IMR-90 (cell line): ENCODE results near the gene NPIPA5. TPM values are rescaled to one million over a fixed set of nuclear protein-coding genes. Genes with fewer than 3 reads are reported as not detected.

Source experiments
- ATAC-seq: fragments of 200-7000 bp; cut with Tn5 transposase; 2 replicates; pipeline ENCODE4 v1.9.1; 2020; ENCODE audit warnings: low read depth, mild to moderate bottlenecking, moderate library complexity
- BruUV-seq: library from RNA; stranded (reverse); fragments of 400-500 nt; replicated peaks from 2 replicates; lab custom pipeline; 2021; lab: Mats Ljungman, UMichigan
- CTCF ChIA-PET: fragments of 300-600 bp; formaldehyde crosslinking; extraction: SDS; loops from one replicate; lab custom pipeline; 2021; ENCODE audit warnings: antibody characterized with exemption; lab: Yijun Ruan, JAX
- POLR2A ChIA-PET: fragments of 300-600 bp; sonication (Branson Sonifier 250); formaldehyde crosslinking; loops from one replicate; lab custom pipeline; 2022; ENCODE audit warnings: antibody characterized with exemption; ENCODE audit not compliant: unreplicated experiment; lab: Charles Lee
- DNase-seq: peaks from one replicate; pipeline ENCODE4 v3.0.0; 2013
- H2AFZ ChIP-seq: replicated peaks from 2 replicates; pipeline ENCODE3; 2013; ENCODE audit warnings: low read length, mild to moderate bottlenecking; ENCODE audit not compliant: poor library complexity
- H2AK5ac ChIP-seq: 2 replicates; pipeline ENCODE4 v1.6.1; 2013; ENCODE audit warnings: low read depth, low read length, inconsistent platforms
- H2AK9ac ChIP-seq: replicated peaks from 2 replicates; pipeline ENCODE3; 2013; ENCODE audit warnings: mild to moderate bottlenecking, low read depth, low read length, moderate library complexity; ENCODE audit not compliant: poor library complexity
- H2BK120ac ChIP-seq: 2 replicates; pipeline ENCODE4 v1.6.1; 2013; ENCODE audit warnings: low read depth, low read length, inconsistent platforms
- H2BK15ac ChIP-seq: 3 replicates; pipeline ENCODE4 v1.6.1; 2013; ENCODE audit warnings: low read depth, low read length, inconsistent platforms
- H2BK20ac ChIP-seq: 2 replicates; pipeline ENCODE4 v1.6.1; 2013; ENCODE audit warnings: low read depth, mild to moderate bottlenecking, inconsistent platforms, low read length, moderate library complexity
- H2BK5ac ChIP-seq: 2 replicates; pipeline ENCODE4 v1.6.1; 2013; ENCODE audit warnings: mild to moderate bottlenecking, low read depth, low read length, inconsistent platforms; ENCODE audit not compliant: poor library complexity, severe bottlenecking
- H3K14ac ChIP-seq: replicated peaks from 2 replicates; pipeline ENCODE4 v1.6.1; 2013; ENCODE audit warnings: low read depth, low read length, inconsistent platforms
- H3K18ac ChIP-seq: 2 replicates; pipeline ENCODE4 v1.6.1; 2013; ENCODE audit warnings: low read depth, low read length, control low read depth
- H3K23ac ChIP-seq: 2 replicates; pipeline ENCODE4 v1.6.1; 2013; ENCODE audit warnings: low read depth, low read length, inconsistent platforms
- H3K27ac ChIP-seq: 2 replicates; pipeline ENCODE4 v1.5.1; 2013; ENCODE audit warnings: mild to moderate bottlenecking, control low read depth, low read length; ENCODE audit not compliant: insufficient read depth
- H3K27me3 ChIP-seq: 2 replicates; pipeline ENCODE4 v1.6.1; 2013; ENCODE audit warnings: low read length; ENCODE audit not compliant: control insufficient read depth, insufficient read depth
- H3K36me3 ChIP-seq: 2 replicates; pipeline ENCODE4 v1.6.1; 2013; ENCODE audit warnings: low read length, mixed read lengths; ENCODE audit not compliant: control insufficient read depth, insufficient read depth
- H3K4ac ChIP-seq: 2 replicates; pipeline ENCODE4 v1.6.1; 2013; ENCODE audit warnings: low read depth, low read length, inconsistent platforms
- H3K4me1 ChIP-seq: 2 replicates; pipeline ENCODE4 v1.6.1; 2013; ENCODE audit warnings: low read length, mixed read lengths; ENCODE audit not compliant: control insufficient read depth, insufficient read depth
- H3K4me2 ChIP-seq: 2 replicates; pipeline ENCODE4 v1.6.1; 2013; ENCODE audit warnings: low read depth, mild to moderate bottlenecking, control low read depth, low read length, moderate library complexity
- H3K4me3 ChIP-seq: 2 replicates; pipeline ENCODE4 v1.5.1; 2013; ENCODE audit warnings: low read depth, mild to moderate bottlenecking, control low read depth, low read length, moderate library complexity; ENCODE audit not compliant: insufficient read depth
- H3K56ac ChIP-seq: 2 replicates; pipeline ENCODE4 v1.6.1; 2013; ENCODE audit warnings: low read length, inconsistent platforms; ENCODE audit not compliant: insufficient read depth; ENCODE audit errors: extremely low read depth
- H3K79me1 ChIP-seq, 2 experiments: 2 replicates each; pipeline ENCODE4 v1.6.1; 2013; ENCODE audit warnings: low read length in 2 of 2, inconsistent platforms in 1 of 2, low read depth in 1 of 2
- H3K9ac ChIP-seq: 2 replicates; pipeline ENCODE4 v1.6.1; 2013; ENCODE audit warnings: low read depth, low read length, control low read depth
- H3K9me1 ChIP-seq: 2 replicates; pipeline ENCODE4 v1.6.1; 2013; ENCODE audit warnings: low read length, inconsistent platforms; ENCODE audit not compliant: insufficient read depth
- H3K9me3 ChIP-seq: 2 replicates; pipeline ENCODE4 v1.6.1; 2013; ENCODE audit warnings: low read length; ENCODE audit not compliant: control insufficient read depth, insufficient read depth
- H4K20me1 ChIP-seq: 2 replicates; pipeline ENCODE4 v1.6.1; 2013; ENCODE audit warnings: low read length, inconsistent platforms; ENCODE audit not compliant: insufficient read depth
- H4K5ac ChIP-seq: 2 replicates; pipeline ENCODE4 v1.6.1; 2013; ENCODE audit warnings: mild to moderate bottlenecking, low read depth, low read length, control low read depth
- H4K8ac ChIP-seq, 2 experiments: 2 replicates each; pipeline ENCODE4 v1.6.1; 2013; ENCODE audit warnings: low read depth in 2 of 2, low read length in 2 of 2, control low read depth in 1 of 2, inconsistent platforms in 1 of 2
- H4K91ac ChIP-seq: 2 replicates; pipeline ENCODE4 v1.6.1; 2013; ENCODE audit warnings: low read depth, low read length, inconsistent platforms; ENCODE audit not compliant: insufficient read depth
- BHLHE40 ChIP-seq: fragments of 150-350 bp; IDR thresholded peaks from 2 replicates; pipeline ENCODE4 v1.6.1; 2016; ENCODE audit warnings: mild to moderate bottlenecking, low read depth, low read length
- CEBPB ChIP-seq: IDR thresholded peaks from 2 replicates; pipeline ENCODE4 v1.6.1; 2012; ENCODE audit warnings: low read depth, low read length, improper control_type of control experiment
- CHD1 ChIP-seq: IDR thresholded peaks from 2 replicates; pipeline ENCODE4 v1.6.1; 2012; ENCODE audit warnings: low read depth, low read length, improper control_type of control experiment
- CTCF ChIP-seq: conservative IDR thresholded peaks from 2 replicates; pipeline ENCODE4 v1.5.1; 2012; ENCODE audit warnings: mild to moderate bottlenecking, low read depth, low read length, improper control_type of control experiment
- FOS ChIP-seq: fragments of 150-350 bp; IDR thresholded peaks from 2 replicates; pipeline ENCODE4 v1.6.1; 2016; ENCODE audit warnings: low read depth, low read length
- MAFK ChIP-seq: IDR thresholded peaks from 2 replicates; pipeline ENCODE4 v1.6.1; 2012; ENCODE audit warnings: low read depth, low read length, improper control_type of control experiment
- MAZ ChIP-seq: IDR thresholded peaks from 2 replicates; pipeline ENCODE4 v1.6.1; 2012; ENCODE audit warnings: low read depth, mild to moderate bottlenecking, low read length, improper control_type of control experiment, moderate library complexity, borderline replicate concordance
- MXI1 ChIP-seq: IDR thresholded peaks from 2 replicates; pipeline ENCODE4 v1.6.1; 2012; ENCODE audit warnings: low read depth, mild to moderate bottlenecking, low read length, moderate library complexity, borderline replicate concordance
- NFE2L2 ChIP-seq: fragments of 150-350 bp; IDR thresholded peaks from 2 replicates; pipeline ENCODE4 v1.6.1; 2016; ENCODE audit warnings: low read depth, mild to moderate bottlenecking, low read length
- POLR2A ChIP-seq: IDR thresholded peaks from 2 replicates; pipeline ENCODE4 v1.6.1; 2012; ENCODE audit warnings: mild to moderate bottlenecking, low read depth, low read length
- RCOR1 ChIP-seq: IDR thresholded peaks from 2 replicates; pipeline ENCODE4 v1.6.1; 2012; ENCODE audit warnings: mild to moderate bottlenecking, low read length, improper control_type of control experiment; ENCODE audit not compliant: insufficient replicate concordance
- RFX5 ChIP-seq: IDR thresholded peaks from 2 replicates; pipeline ENCODE4 v1.8.0; 2012; ENCODE audit warnings: low read depth, mild to moderate bottlenecking, low read length, moderate library complexity
- SMC3 ChIP-seq: fragments of 150-350 bp; IDR thresholded peaks from 2 replicates; pipeline ENCODE4 v1.6.1; 2016; ENCODE audit warnings: low read depth, mild to moderate bottlenecking, antibody characterized with exemption, low read length, moderate library complexity
- USF2 ChIP-seq: fragments of 150-350 bp; IDR thresholded peaks from 2 replicates; pipeline ENCODE4 v1.6.1; 2017; ENCODE audit warnings: mild to moderate bottlenecking, antibody characterized with exemption, low read length, low read depth
- WGBS, 2 experiments: methylation state at CpG; one replicate each; pipeline versions ENCODE4 v1.1.5 to v1.1.7; 2013; ENCODE audit warnings: missing lambda C conversion rate in 2 of 2; ENCODE audit not compliant: insufficient read length in 1 of 2; ENCODE audit errors: extremely low coverage in 2 of 2; 5-methylcytosine and 5-hydroxymethylcytosine counted together
- dilution Hi-C: fragments of 300-500 bp; cut with HindIII; formaldehyde crosslinking; loops from one replicate; pipeline ENCODE4 v1.14.3; 2018; ENCODE audit warnings: low sequenced_read_pairs; ENCODE audit not compliant: unreplicated experiment
- in situ Hi-C: fragments of 300-500 bp; cut with MboI; formaldehyde crosslinking; loops from 3 replicates; pipeline ENCODE4 v1.14.3; 2019; ENCODE audit warnings: low sequenced_read_pairs, inconsistent platforms, mixed read lengths
- intact Hi-C: fragments of 100-400 bp; cut with micrococcal nuclease; formaldehyde crosslinking; loops from 2 replicates; pipeline ENCODE4 v1.10.0; 2022
- polyA plus RNA-seq, 3 experiments: library from polyadenylated mRNA; depleted of rRNA; stranded (reverse); fragments of >200 nt; gene quantifications; 2 replicates each; pipeline ENCODE4 v1.2.3, GENCODE V29; 2012; ENCODE audit warnings: low replicate concordance in 1 of 3
- total RNA-seq: library from RNA; depleted of rRNA; stranded (reverse); fragments of >200 nt; gene quantifications from 2 replicates; pipeline ENCODE4 v1.2.3, GENCODE V29; 2012
- TF ChIP-seq, protein P1 (sequence below): fragments of 150-350 bp; IDR thresholded peaks from 2 replicates; pipeline ENCODE4 v1.6.1; 2016; ENCODE audit warnings: low read depth, mild to moderate bottlenecking, low read length, moderate library complexity, borderline replicate concordance

The NPIPA5 gene
- total and polyA plus RNA-seq, 2 of the 4 experiments (the other 2 are of a cell fraction), result 1.3 TPM; not detected in 1

DNA sequence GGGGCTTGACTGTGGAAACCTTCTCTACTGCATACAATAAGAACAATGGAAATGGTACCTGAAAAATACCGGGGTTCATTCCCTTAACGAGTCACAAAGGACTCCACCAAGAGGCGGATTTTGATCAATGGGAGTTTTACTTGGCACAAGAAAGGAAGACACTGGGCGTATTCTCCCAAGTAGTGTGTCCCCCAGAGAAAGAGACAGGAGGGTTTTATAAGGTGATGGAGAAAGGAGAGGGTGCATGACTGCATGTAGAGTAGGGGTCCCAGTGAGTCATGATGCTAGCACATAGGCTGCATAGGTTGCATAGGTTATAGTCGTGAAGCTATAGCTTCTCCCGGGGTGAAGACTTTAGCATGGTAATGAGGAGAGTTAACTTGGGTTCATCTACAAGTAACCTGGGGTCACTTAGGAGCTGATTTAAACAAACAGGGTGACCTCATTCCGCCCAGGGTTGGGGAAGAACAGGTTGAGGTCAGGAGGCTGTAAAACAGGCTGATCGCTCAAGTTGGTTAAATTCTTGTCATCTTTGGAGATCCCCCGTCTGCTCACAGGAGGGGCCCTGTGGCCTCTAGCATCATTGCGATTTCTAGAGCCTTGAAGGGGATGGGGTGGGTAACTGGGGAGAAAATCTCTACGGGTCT, 19.0 kb upstream of the NPIPA5 start:
- dilution Hi-C loops, result no loop called here
- CTCF ChIA-PET, result interaction anchor here (0.6 kb wide), 1 partner anchor 712 kb away, joined by 4 read pairs; no protein-coding TSS in a partner anchor
- no TSS peak for BruUV-seq

More for the DNA sequence above, 19.0 kb upstream of the NPIPA5 start:
- TF ChIP-seq FOS (no peak), RFX5 (no peak), CHD1 (no peak), MAZ (no peak), CEBPB (no peak), CTCF (no peak), MXI1 (no peak), NFE2L2 (no peak), BHLHE40 (no peak), USF2 (no peak), SMC3 (no peak), POLR2A (no peak), RCOR1 (no peak), MAFK (no peak)
- TF ChIP-seq, protein P1, sequence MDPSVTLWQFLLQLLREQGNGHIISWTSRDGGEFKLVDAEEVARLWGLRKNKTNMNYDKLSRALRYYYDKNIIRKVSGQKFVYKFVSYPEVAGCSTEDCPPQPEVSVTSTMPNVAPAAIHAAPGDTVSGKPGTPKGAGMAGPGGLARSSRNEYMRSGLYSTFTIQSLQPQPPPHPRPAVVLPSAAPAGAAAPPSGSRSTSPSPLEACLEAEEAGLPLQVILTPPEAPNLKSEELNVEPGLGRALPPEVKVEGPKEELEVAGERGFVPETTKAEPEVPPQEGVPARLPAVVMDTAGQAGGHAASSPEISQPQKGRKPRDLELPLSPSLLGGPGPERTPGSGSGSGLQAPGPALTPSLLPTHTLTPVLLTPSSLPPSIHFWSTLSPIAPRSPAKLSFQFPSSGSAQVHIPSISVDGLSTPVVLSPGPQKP, result no peak
- no peaks in the 10 kb centered on the region for H3K4me1 ChIP-seq
- no peak overlapping the region for H3K4ac ChIP-seq
- no peak overlapping the region for H2BK120ac ChIP-seq
- H3K14ac ChIP-seq, result no peak overlapping the region
- H2AK5ac ChIP-seq, result no peak overlapping the region
- no peaks in the 10 kb centered on the region for H4K20me1 ChIP-seq
- H4K5ac ChIP-seq, result no peak overlapping the region
- ATAC-seq (no peak), DNase-seq (no peak)
- intact Hi-C loops (no loop called here), in situ Hi-C loops (no loop called here)
- H4K8ac ChIP-seq, result no peak overlapping the region
- no peak overlapping the region for H2BK15ac ChIP-seq
- no peak overlapping the region for H2BK5ac ChIP-seq
- H3K79me1 ChIP-seq, result no peaks in the 10 kb centered on the region
- POLR2A ChIA-PET, result no interaction called here
- H4K91ac ChIP-seq, result no peak overlapping the region
- H3K4me2 ChIP-seq, result no peak overlapping the region
- no peak overlapping the region for H3K4me3 ChIP-seq
- 70% methylated on average over 2 of the region's 11 CpGs; no CpG with 5 or more reads in 1 of the 2 experiments for WGBS, 2 experiments
- no peak overlapping the region for H3K9ac ChIP-seq
- H3K36me3 ChIP-seq, result no peaks in the 10 kb centered on the region
- no peaks in the 10 kb centered on the region for H3K9me3 ChIP-seq
- H3K23ac ChIP-seq, result no peak overlapping the region
- H3K56ac ChIP-seq, result no peak overlapping the region
- no peak overlapping the region for H3K27ac ChIP-seq
- no peak overlapping the region for H2AFZ ChIP-seq
- no peak overlapping the region for H3K18ac ChIP-seq
- peaks cover 12% of the 10 kb centered on the region for H3K27me3 ChIP-seq
- no peak overlapping the region for H2AK9ac ChIP-seq
- H2BK20ac ChIP-seq, result no peak overlapping the region
- H3K9me1 ChIP-seq, result no peaks in the 10 kb centered on the region
